ENCODE measurements around the gene OASL. TPM values are rescaled to one million over a fixed set of nuclear protein-coding genes. Genes with fewer than 3 reads are reported as not detected.

OASL gene
- total and polyA plus RNA-seq, 9 of the 15 experiments (the other 6 are each of a cell fraction or from before 2014, with no cell fraction given) = 0.14 TPM; not detected in 8

- ChIA-PET CTCF (ENCODE audit: low intra/inter-chr PET ratio) (no interaction called here), POLR2A (no interaction called here)
- Histone ChIP-seq H3K9ac (ENCODE audit: insufficient read depth in 1 of 2, low read depth in 2 of 2, low read length in 2 of 2) (no peak overlapping the region), H3K9me3 (replicated peaks; ENCODE audit: control insufficient read depth, insufficient read depth, low read depth, low read length) (no peaks in the 10 kb centered on the region), H3K36me3 (ENCODE audit: control insufficient read depth, insufficient read depth, low read length) (no peaks in the 10 kb centered on the region), H3K27ac (ENCODE audit: extremely low read depth, low read depth, low read length) (no peak overlapping the region), H4K20me1 (replicated peaks; ENCODE audit: control insufficient read depth, insufficient read depth, low read length) (peaks cover 3% of the 10 kb centered on the region; the same call in 1 of the 2 replicates), H3K79me2 (ENCODE audit: control insufficient read depth, insufficient read depth, low read length) (no peaks in the 10 kb centered on the region), H3K27me3 (ENCODE audit: control insufficient read depth in 2 of 2, insufficient read depth in 2 of 2, low read length in 2 of 2) (peaks cover 15 to 26% of the 10 kb centered on the region in 2 experiments), H3K9me1 (ENCODE audit: control insufficient read depth, insufficient read depth, low read length) (no peaks in the 10 kb centered on the region), H3K4me1 (replicated peaks in 1 of 2; ENCODE audit: control insufficient read depth in 2 of 2, insufficient read depth in 2 of 2, low read length in 2 of 2) (peaks cover 0 to 5% of the 10 kb centered on the region in 2 experiments; a peak in 1 of 5 replicates), H3K4me3 (no peak overlapping the region), H2AFZ (ENCODE audit: low read depth, low read length) (no peak overlapping the region), H3K4me2 (ENCODE audit: insufficient read depth, low read length) (no peak overlapping the region)
- DNase-seq (ENCODE audit: extremely low read depth in 1 of 4, low spot score in 3 of 4) (peak in 2 of 4 experiments; percentile 20 to 27), ATAC-seq (no peak), FAIRE-seq (no peak)
- no TSS peak for BruUV-seq (replicated peaks)
- in situ Hi-C loops (cut with MboI) (no loop called here), intact Hi-C loops (cut with micrococcal nuclease) (no loop called here)
- WGBS (ENCODE audit: insufficient coverage, low coverage, missing lambda C conversion rate) = 0% methylated on average over 4 of the region's 4 CpGs
- TF ChIP-seq NBN (IDR thresholded peaks at IDR 0.05; ENCODE audit: low read depth) = no peak
- TF ChIP-seq ZNF695 (CRISPR knock-in tag; IDR thresholded peaks at IDR 0.05) = no peak
- TF ChIP-seq, protein P1, sequence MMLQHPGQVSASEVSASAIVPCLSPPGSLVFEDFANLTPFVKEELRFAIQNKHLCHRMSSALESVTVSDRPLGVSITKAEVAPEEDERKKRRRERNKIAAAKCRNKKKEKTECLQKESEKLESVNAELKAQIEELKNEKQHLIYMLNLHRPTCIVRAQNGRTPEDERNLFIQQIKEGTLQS (IDR thresholded peaks at IDR 0.05) = peak; percentile 85
- TF ChIP-seq, protein P1 (CRISPR knock-in tag; conservative IDR thresholded peaks at IDR 0.05) = no peak
- peak; percentile 57; the same call in 1 of the 2 replicates for TF ChIP-seq SMARCE1 (IDR thresholded peaks at IDR 0.05)
- TF ChIP-seq LCOR (CRISPR knock-in tag; IDR thresholded peaks at IDR 0.05) = no peak
- TF ChIP-seq CBFA2T3 (IDR thresholded peaks at IDR 0.05) = peak; percentile 61
- TF ChIP-seq ZNF316 (IDR thresholded peaks at IDR 0.05) = peak; percentile 69
- TF ChIP-seq PHB2 (IDR thresholded peaks at IDR 0.05; ENCODE audit: low read depth) = no peak
- TF ChIP-seq ZNF134 (CRISPR knock-in tag; conservative IDR thresholded peaks at IDR 0.05) = no peak
- TF ChIP-seq ZNF253 (CRISPR knock-in tag; conservative IDR thresholded peaks at IDR 0.05) = no peak
- TF ChIP-seq HNRNPH1 (optimal IDR thresholded peaks at IDR 0.05; ENCODE audit: low read depth, low read length) = no peak
- TF ChIP-seq MAFK (IDR thresholded peaks at IDR 0.05; ENCODE audit: low read length) = peak; percentile 46; the same call in 1 of the 2 replicates
- TF ChIP-seq CBFA2T2 (conservative IDR thresholded peaks at IDR 0.05) = peak; percentile 39
- no peak for TF ChIP-seq NELFE (IDR thresholded peaks at IDR 0.05; ENCODE audit: insufficient read depth, insufficient read length)
- peak; percentile 30; the same call in 1 of the 2 replicates for TF ChIP-seq NFE2 (IDR thresholded peaks at IDR 0.05; ENCODE audit: low read depth)
- peak; percentile 60; the same call in 1 of the 2 replicates for TF ChIP-seq SMARCA4 (IDR thresholded peaks at IDR 0.05)
- TF ChIP-seq C11orf30 (IDR thresholded peaks at IDR 0.05; ENCODE audit: low read depth) = peak; percentile 77
- no peak for TF ChIP-seq SAFB2 (IDR thresholded peaks at IDR 0.05; ENCODE audit: borderline replicate concordance, low read depth, low read length, severe bottlenecking)
- peak; percentile 63 for TF ChIP-seq MAFG (tag; conservative IDR thresholded peaks at IDR 0.05)
- peak; percentile 55; the same call in 1 of the 2 replicates for TF ChIP-seq JUND (IDR thresholded peaks at IDR 0.05; ENCODE audit: borderline replicate concordance, low read depth, low read length)
- TF ChIP-seq JUND (tag; IDR thresholded peaks at IDR 0.05; ENCODE audit: borderline replicate concordance, low read depth, low read length) = no peak
- peak; percentile 20; the same call in 1 of the 2 replicates for TF ChIP-seq DPF2 (IDR thresholded peaks at IDR 0.05)
- peak in 1 of 2 experiments; percentile 10; a peak in 1 of 4 replicates for TF ChIP-seq TRIM24 (IDR thresholded peaks at IDR 0.05)
- TF ChIP-seq MAFF (IDR thresholded peaks at IDR 0.05; ENCODE audit: low read length) = peak; percentile 11; the same call in 1 of the 2 replicates
- TF ChIP-seq TCF3 (CRISPR knock-in tag; IDR thresholded peaks at IDR 0.05) = peak; percentile 22; the same call in 1 of the 2 replicates
- peak; percentile 85 for TF ChIP-seq FOSL1 (tag; conservative IDR thresholded peaks at IDR 0.05)
- TF ChIP-seq ARID1B (IDR thresholded peaks at IDR 0.05) = peak; percentile 60
Measured at GRCh38 chr12:121043067-121043466, 4.0 kb upstream of the OASL start.
